SKM-1 (cell line): ENCODE data around the gene TFPI2.

Experiments used
- DNase-seq: peaks from one replicate; lab custom pipeline; 2025; ENCODE audit not compliant: unreplicated experiment; lab: John Stamatoyannopoulos, UW

Gene TFPI2

GRCh38 chr7:93860261-93860660 lies 30.3 kb downstream of the TFPI2 start:
- no peak for DNase-seq

GRCh38 chr7:93858857-93859256 lies 31.7 kb downstream of the TFPI2 start:
- DNase-seq: no peak

- no peak for DNase-seq
Measured at GRCh38 chr7:93856323-93856722, 34.2 kb downstream of the TFPI2 start.

GRCh38 chr7:93855797-93856196 lies 34.8 kb downstream of the TFPI2 start:
- no peak for DNase-seq

GRCh38 chr7:93854480-93854879 lies 36.1 kb downstream of the TFPI2 start:
- no peak for DNase-seq

- DNase-seq: no peak
Measured at GRCh38 chr7:93851536-93851935, 39.0 kb downstream of the TFPI2 start.

GRCh38 chr7:93843260-93843659 lies 47.3 kb downstream of the TFPI2 start:
- DNase-seq: no peak

- DNase-seq: no peak
Measured at GRCh38 chr7:93838966-93839365, 51.6 kb downstream of the TFPI2 start.

GRCh38 chr7:93837245-93837644 lies 53.3 kb downstream of the TFPI2 start:
- DNase-seq: no peak

GRCh38 chr7:93836116-93836515 lies 54.4 kb downstream of the TFPI2 start:
- no peak for DNase-seq

- no peak for DNase-seq
Measured at GRCh38 chr7:93835702-93836101, 54.9 kb downstream of the TFPI2 start.
